ENCODE results near the gene DPF3. TPM values are rescaled to one million over a fixed set of nuclear protein-coding genes. Genes with fewer than 3 reads are reported as not detected.
A peak's percentile ranks its signal among the peaks of the same experiment; 100 is the strongest.

The DPF3 gene
- polyA plus RNA-seq, 2 of the 4 experiments (the other 2 are of a cell fraction): 0.05 to 0.09 TPM

GRCh38 chr14:72610831-72611200, 283.1 kb downstream of the DPF3 start:
- Histone ChIP-seq H3K27ac (no peak overlapping the region; a peak in 1 of 6 replicates), H3K4me3 (no peak overlapping the region), H3K4me1 (peaks cover 19% of the 10 kb centered on the region), H3K4me2 (no peak overlapping the region), H3K9me3 (no peaks in the 10 kb centered on the region)
- no peak for DNase-seq (ENCODE audit: low read depth in 1 of 2, low spot score in 1 of 2)
- POLR2A ChIA-PET: no interaction called here
- CTCF ChIA-PET: interaction anchor here (1.4 kb wide), 1 partner anchor 12 kb away, joined by 3 read pairs; no protein-coding TSS in a partner anchor
- WGBS (ENCODE audit: missing lambda C conversion rate): 67% methylated on average over 2 of the region's 2 CpGs
- no peak for TF ChIP-seq HOXB13 (CRISPR knock-in tag; IDR thresholded peaks at IDR 0.05; ENCODE audit: low read depth)
- no peak for TF ChIP-seq PBX3 (IDR thresholded peaks at IDR 0.05)
- TF ChIP-seq EHMT2 (IDR thresholded peaks at IDR 0.05; ENCODE audit: low read depth): no peak
- TF ChIP-seq RARB (CRISPR knock-in tag; IDR thresholded peaks at IDR 0.05): no peak
- no peak for TF ChIP-seq REST (IDR thresholded peaks at IDR 0.05)
- TF ChIP-seq ZFP36 (IDR thresholded peaks at IDR 0.05; ENCODE audit: borderline replicate concordance, partially characterized antibody): no peak
- no peak for TF ChIP-seq RNF2 (IDR thresholded peaks at IDR 0.05; ENCODE audit: borderline replicate concordance, low read depth)
- no peak for TF ChIP-seq RAD21 (conservative IDR thresholded peaks at IDR 0.05 in 1 of 2, IDR thresholded peaks at IDR 0.05 in 1 of 2)
- no peak for TF ChIP-seq CBX2 (IDR thresholded peaks at IDR 0.05; ENCODE audit: borderline replicate concordance, low read depth)
- no peak for TF ChIP-seq KDM5A (IDR thresholded peaks at IDR 0.05)
- TF ChIP-seq CEBPB (IDR thresholded peaks at IDR 0.05): no peak
- no peak for ATAC-seq
- no peak for FAIRE-seq

- ChIA-PET POLR2A (no interaction called here), CTCF (interaction anchor here (0.9 to 1.4 kb wide), 3 partner anchors 12 to 56 kb away, joined by 3 to 4 read pairs (median 3); no protein-coding TSS in a partner anchor)
- no peak overlapping the region for H3K4me2 ChIP-seq
- 77% methylated on average over 11 of the region's 12 CpGs for WGBS (ENCODE audit: missing lambda C conversion rate)
- H3K4me1 ChIP-seq: peaks cover 19% of the 10 kb centered on the region
- DNase-seq (ENCODE audit: low read depth in 1 of 2, low spot score in 1 of 2) (no peak), ATAC-seq (no peak), FAIRE-seq (no peak)
- no peaks in the 10 kb centered on the region for H3K9me3 ChIP-seq
- H3K27ac ChIP-seq: peak overlapping the region in 1 of 2 experiments; percentile 82; a peak in 2 of 6 replicates
- TF ChIP-seq ZNF302 (CRISPR knock-in tag; IDR thresholded peaks at IDR 0.05) (no peak), TP53 (CRISPR knock-in tag; IDR thresholded peaks at IDR 0.05) (no peak), BHLHE40 (IDR thresholded peaks at IDR 0.05; ENCODE audit: low read depth, low read length) (no peak), NR3C1 (IDR thresholded peaks at IDR 0.05) (no peak), PBX3 (IDR thresholded peaks at IDR 0.05) (no peak), CTCF (IDR thresholded peaks at IDR 0.05) (no peak), BCL3 (IDR thresholded peaks at IDR 0.05) (no peak), NFE2L2 (conservative IDR thresholded peaks at IDR 0.05; ENCODE audit: low read length) (no peak)
- no peak overlapping the region for H3K4me3 ChIP-seq
Observed at GRCh38 chr14:72610096-72610830, 283.6 kb downstream of the DPF3 start.

Data from A549 (cell line).